Effector CD4-positive, alpha-beta T cell (primary cell): ENCODE results near the gene MBLAC1.

Experiments
- DNase-seq: peaks from one replicate; pipeline ENCODE4 v3.0.0-alpha.2; 2020

MBLAC1 gene

DNA sequence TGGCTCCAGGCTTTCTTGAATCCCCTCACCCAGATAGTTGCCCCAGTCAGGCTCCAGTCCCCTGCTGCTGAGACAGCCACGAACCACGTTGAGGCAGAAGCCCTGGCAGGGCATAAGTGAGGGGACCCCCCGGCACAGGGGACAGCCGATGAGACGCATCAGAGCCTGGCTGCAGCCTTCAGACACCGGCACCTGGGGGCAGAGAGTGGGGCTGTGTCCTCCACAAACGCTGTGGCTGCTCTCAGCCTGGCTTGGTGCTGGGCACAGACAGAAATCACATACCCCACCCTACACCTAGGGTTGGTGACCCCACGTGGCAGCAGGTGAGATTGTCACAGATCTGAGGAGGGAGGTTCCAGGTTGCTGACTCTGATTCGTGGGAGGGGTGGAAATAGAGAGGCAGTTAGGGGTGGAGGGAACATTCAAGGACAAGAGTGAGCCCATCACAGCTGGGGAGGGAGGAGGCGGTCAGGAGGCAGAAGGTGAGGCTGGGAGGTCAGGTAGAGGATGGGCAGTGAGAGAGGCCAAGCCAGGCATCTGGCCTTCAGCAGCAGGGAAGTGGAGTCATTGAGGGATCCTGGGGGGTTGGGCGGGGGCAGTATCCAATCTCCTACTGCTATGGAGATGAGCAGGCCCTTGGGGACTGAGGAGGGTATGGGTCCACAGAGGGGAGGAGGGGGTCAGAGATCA lies 47.2 kb downstream of the MBLAC1 start:
- DNase-seq = no peak

DNA sequence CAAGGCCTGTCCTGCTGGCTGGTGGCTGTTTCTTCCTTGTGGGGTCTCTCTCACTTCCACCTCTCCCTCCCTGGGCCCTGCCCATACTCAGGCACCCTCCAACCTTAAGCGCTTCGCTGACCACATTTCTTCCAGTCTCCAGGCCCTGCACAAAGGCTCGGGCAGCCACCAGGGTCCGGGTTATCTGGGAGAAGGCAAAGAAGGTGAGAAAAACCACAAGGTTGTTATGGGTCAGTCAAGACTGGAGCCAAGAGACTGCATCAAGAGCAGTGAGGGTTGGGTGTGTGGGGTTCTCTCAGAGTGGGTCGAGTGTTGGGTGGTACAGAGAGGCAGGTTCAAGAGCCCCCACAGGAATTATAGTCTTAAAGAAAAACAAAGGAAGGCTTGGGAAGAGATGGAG lies 47.8 kb downstream of the MBLAC1 start:
- DNase-seq = no peak

DNA sequence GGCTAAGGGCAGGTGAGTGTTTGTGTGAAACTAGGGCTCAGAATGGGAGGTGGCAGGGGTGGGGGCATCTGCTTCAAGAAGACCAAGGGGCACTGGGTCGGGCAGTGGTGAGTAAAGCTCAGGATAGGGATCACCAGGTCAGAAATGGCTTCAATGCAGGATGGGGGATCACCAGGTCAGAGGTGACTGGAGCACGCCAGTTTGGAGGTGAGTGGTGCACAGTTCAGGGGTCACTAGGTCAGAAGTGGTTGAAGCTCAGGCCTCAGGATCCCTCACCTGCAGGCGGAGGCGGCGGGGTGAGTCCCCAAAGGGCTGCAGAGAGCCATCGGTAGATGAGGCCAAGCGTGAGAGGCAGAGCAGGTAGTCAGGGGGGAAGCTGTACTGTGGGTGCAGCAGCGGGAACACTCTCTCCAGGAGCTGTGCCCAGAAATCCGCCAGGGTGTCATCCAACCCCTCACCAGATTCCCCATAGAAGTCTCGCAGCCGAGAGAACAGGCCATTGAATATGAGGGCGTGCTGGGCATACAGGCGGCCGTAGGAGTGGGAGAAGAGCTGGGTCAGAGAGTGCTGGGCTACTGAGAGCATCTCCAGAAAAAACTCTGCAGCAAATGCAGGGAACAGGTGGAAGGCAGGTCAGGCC lies 48.6 kb downstream of the MBLAC1 start:
- no peak for DNase-seq

DNA sequence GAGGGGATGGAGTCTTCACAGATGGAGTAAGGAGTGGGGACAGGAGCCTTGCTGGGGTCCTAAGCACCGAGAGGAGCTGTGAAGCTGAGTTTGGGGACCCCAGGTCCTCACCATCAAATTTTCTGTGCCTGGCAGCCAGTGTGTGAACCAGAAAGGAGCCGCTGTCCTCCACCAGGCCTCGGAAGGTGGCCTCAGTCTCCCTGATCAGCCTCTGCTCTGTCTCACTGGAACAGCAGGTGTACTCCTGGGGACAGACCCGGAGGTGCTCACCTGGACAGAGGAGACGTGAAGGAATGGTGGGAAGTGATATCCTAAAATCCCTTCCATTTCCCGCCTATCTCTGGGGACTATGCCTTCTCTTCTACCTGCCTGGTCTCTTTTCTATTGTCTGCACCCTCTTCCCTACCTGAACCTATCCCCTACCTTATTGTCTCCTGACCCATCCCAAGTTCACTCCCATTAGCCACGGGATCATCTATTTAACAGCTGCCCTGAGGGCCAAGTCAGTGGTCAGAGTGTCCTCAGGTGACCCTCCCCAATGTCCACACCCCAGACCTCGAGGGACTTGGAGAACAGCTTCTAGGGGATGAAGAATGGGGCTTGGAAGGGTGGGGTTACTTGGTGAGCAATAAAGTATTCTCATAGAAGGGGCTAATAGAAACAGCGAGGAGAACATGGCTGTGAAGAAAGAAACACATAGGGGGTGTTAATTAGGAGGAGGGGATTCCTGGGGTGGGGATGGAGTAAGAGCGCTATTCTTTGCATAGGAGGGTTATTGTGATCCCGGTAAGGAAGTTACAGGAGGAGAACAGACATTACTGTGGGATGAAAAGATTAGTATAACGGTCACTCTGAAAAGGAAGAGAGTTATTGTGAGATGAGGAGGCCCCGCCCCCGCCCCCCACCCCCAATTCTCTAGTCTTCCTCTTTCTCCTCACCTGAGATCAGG lies 49.6 kb downstream of the MBLAC1 start:
- DNase-seq = no peak

DNA sequence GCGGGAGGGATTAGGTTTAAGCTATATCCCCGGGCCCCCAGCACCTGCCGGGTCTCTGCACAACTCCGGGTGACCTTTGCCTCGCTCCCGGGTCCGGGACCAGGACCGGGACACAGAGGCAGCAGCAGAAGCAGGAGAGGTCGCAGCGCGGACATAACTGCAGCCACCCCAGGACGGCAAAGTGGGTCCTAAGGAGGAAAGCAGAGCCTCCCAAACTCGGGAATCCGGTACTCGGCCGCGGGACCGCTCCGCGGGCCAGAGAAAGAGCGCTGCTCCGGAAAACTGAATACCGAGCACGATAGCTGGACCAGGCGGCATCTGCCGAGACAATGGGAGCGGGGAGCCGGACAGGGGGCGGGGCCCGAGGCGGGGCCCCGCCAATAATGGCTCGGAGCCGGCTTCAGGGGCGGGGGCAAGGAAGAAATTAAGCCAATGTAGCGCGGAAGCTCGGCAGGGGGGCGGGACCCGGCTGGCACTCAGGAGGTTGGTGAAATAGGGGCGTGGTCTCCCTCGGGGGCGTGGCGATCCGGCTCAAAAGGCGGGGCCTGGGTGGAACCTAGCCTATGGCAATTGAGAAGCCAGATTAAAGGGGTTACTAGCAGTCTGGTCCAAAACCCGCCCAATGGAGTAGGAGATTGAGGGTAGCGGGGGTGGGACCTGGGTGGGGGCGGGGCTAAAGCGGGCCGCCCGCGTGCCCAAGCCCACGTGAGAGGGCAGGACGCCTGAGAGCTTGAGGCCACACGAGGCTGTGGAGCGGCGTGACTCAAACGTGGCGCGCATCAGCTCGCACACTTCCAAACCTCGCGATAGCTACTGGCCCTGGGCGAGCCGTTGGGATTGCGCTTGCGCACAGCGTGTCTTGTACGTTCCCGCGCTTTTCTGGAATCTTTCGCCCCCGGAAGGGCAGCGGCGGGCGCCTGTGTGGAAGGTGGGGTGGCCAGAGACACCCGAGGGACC lies 50.6 kb downstream of the MBLAC1 start, which contains the start of the genes GPC2 and STAG3:
TSS of gene GPC2 (minus strand) at position 337 of the 957 bp plus-strand sequence. CDS start at position 155, 182 bp downstream.
TSS of gene STAG3 (plus strand) at position 874 of the 957 bp plus-strand sequence. CDS start 2,639 bp downstream, outside the sequence.
- DNase-seq = peak; percentile 94
